Fibroblast of lung (primary cell): Measurements from ENCODE around the gene PPP1R2.

Source experiments
- EZH2 ChIP-seq: IDR thresholded peaks from 2 replicates; pipeline ENCODE4 v1.5.1; 2012; ENCODE audit warnings: low read length, control low read depth, mild to moderate bottlenecking; ENCODE audit errors: missing control alignments
- TF ChIP-seq, protein P1 (sequence below), 2 donors: IDR thresholded peaks in 1 of 2; conservative IDR thresholded peaks in 1 of 2; 1 replicate in 1 of 2; 2 replicates in 1 of 2; pipeline ENCODE4 v1.5.1; 2011 to 2012; ENCODE audit warnings: low read length in 2 of 2, control low read depth in 1 of 2, inconsistent platforms in 1 of 2, low read depth in 1 of 2, mild to moderate bottlenecking in 1 of 2

- TF ChIP-seq EZH2 = no peak
- TF ChIP-seq, protein P1, sequence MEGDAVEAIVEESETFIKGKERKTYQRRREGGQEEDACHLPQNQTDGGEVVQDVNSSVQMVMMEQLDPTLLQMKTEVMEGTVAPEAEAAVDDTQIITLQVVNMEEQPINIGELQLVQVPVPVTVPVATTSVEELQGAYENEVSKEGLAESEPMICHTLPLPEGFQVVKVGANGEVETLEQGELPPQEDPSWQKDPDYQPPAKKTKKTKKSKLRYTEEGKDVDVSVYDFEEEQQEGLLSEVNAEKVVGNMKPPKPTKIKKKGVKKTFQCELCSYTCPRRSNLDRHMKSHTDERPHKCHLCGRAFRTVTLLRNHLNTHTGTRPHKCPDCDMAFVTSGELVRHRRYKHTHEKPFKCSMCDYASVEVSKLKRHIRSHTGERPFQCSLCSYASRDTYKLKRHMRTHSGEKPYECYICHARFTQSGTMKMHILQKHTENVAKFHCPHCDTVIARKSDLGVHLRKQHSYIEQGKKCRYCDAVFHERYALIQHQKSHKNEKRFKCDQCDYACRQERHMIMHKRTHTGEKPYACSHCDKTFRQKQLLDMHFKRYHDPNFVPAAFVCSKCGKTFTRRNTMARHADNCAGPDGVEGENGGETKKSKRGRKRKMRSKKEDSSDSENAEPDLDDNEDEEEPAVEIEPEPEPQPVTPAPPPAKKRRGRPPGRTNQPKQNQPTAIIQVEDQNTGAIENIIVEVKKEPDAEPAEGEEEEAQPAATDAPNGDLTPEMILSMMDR (conservative IDR thresholded peaks at IDR 0.05 in 1 of 2, IDR thresholded peaks at IDR 0.05 in 1 of 2; ENCODE audit: low read depth in 1 of 2, low read length in 2 of 2) = no peak
These were observed 67.5 kb downstream of the PPP1R2 start for GRCh38 chr3:195475614-195476013.
